ENCODE data around the gene DPPA4.

DNA sequence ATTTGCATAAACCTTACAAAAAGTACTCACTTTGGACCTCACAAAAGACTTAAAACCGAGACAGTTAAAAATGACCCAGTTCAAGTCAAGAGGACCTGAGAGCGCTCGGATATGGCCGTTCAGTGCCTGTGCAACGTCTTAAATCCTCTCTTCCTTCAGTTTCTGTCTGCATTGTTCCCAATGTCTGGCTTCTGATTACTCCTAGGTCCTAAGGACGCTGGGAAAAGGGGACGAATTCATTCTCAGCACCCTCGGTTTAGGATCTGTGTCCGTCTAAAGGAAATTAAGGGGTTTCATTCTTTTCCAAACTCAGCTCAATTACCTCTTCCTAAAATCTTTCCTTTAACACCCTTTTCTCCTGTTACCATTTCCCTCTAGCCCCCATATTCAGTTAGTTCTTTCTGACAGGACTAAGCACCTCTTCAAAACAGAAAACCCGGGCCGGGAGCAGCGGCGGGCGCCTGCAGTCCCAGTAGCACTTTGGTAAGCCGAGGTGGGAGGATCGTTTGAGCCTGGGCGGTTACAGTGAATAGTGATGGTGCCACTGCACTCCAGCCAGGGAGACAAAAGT is 970 bp downstream of the DPPA4 start:
- TF ChIP-seq POLR2A (IDR thresholded peaks at IDR 0.05) (no peak), EP300 (IDR thresholded peaks at IDR 0.05) (no peak)
- TF ChIP-seq, protein P1, sequence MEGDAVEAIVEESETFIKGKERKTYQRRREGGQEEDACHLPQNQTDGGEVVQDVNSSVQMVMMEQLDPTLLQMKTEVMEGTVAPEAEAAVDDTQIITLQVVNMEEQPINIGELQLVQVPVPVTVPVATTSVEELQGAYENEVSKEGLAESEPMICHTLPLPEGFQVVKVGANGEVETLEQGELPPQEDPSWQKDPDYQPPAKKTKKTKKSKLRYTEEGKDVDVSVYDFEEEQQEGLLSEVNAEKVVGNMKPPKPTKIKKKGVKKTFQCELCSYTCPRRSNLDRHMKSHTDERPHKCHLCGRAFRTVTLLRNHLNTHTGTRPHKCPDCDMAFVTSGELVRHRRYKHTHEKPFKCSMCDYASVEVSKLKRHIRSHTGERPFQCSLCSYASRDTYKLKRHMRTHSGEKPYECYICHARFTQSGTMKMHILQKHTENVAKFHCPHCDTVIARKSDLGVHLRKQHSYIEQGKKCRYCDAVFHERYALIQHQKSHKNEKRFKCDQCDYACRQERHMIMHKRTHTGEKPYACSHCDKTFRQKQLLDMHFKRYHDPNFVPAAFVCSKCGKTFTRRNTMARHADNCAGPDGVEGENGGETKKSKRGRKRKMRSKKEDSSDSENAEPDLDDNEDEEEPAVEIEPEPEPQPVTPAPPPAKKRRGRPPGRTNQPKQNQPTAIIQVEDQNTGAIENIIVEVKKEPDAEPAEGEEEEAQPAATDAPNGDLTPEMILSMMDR (IDR thresholded peaks at IDR 0.05), result no peak
